HCT116 (cell line): ENCODE results near the gene ZSWIM8. TPM values are rescaled to one million over a fixed set of nuclear protein-coding genes. Genes with fewer than 3 reads are reported as not detected.

Experiments
- ATAC-seq: fragments of 200-7000 bp; cut with Tn5 transposase; 2 replicates; pipeline ENCODE4 v1.9.1; 2020; ENCODE audit warnings: mild to moderate bottlenecking, moderate library complexity
- BruUV-seq: library from RNA; stranded (reverse); fragments of 400-500 nt; replicated peaks from 2 replicates; lab custom pipeline; 2021; lab: Mats Ljungman, UMichigan
- CTCF ChIA-PET: fragments of 300-600 bp; sonication (Branson Sonifier 250); formaldehyde crosslinking; loops from one replicate; lab custom pipeline; 2021; ENCODE audit warnings: antibody characterized with exemption; lab: Charles Lee
- POLR2A ChIA-PET: fragments of 300-600, 350-600 bp; sonication (Branson Sonifier 250); formaldehyde crosslinking; loops from one replicate; lab custom pipeline; 2021; ENCODE audit warnings: antibody characterized with exemption; lab: Charles Lee
- RAD21 ChIA-PET, 2 experiments: fragments of 300-600 bp; sonication (Branson Sonifier 250); formaldehyde crosslinking; loops; one replicate each; lab custom pipeline; 2023; ENCODE audit warnings: low total read pairs in 2 of 2; ENCODE audit not compliant: uncharacterized antibody in 2 of 2, unreplicated experiment in 2 of 2, low non-redundant PET in 1 of 2; lab: Charles Lee
- DNase-seq: peaks from one replicate; pipeline ENCODE4 v3.0.0-alpha.2; 2010; ENCODE audit warnings: low read depth, low spot score
- H2AFZ ChIP-seq: fragments of 200-600 bp; shearing (Covaris generic), sonication (generic); 2 replicates; pipeline ENCODE4 v1.6.1; 2017; ENCODE audit warnings: low read depth, mixed run types, mixed read lengths, antibody characterized with exemption, low read length; ENCODE audit not compliant: poor library complexity, severe bottlenecking
- H3K27ac ChIP-seq: 2 replicates; pipeline ENCODE4 v1.5.1; 2012; ENCODE audit warnings: low read depth, low read length
- H3K27me3 ChIP-seq: fragments of 200-600 bp; sonication (generic); 2 replicates; pipeline ENCODE4 v1.6.1; 2016; ENCODE audit warnings: mixed run types, low read length, mixed read lengths; ENCODE audit not compliant: insufficient read depth
- H3K36me3 ChIP-seq, 2 experiments: fragments of 200-500 bp in 1 of 2; fragments of 200-600 bp in 1 of 2; sonication (Bioruptor generic) in 1 of 2; sonication (generic) in 1 of 2; 2 replicates each; pipeline versions ENCODE4 v1.5.1 to v1.6.1; 2014 to 2016; ENCODE audit warnings: low read length in 2 of 2, inconsistent platforms in 1 of 2, mixed read lengths in 1 of 2, mixed run types in 1 of 2; ENCODE audit not compliant: insufficient read depth in 2 of 2, control insufficient read depth in 1 of 2
- H3K4me1 ChIP-seq, 2 experiments: fragments of 200-600 bp in 1 of 2; sonication (generic) in 1 of 2; 2 replicates each; pipeline versions ENCODE4 v1.5.1 to v1.6.1; 2012 to 2017; ENCODE audit warnings: low read length in 2 of 2, inconsistent platforms in 1 of 2, mild to moderate bottlenecking in 1 of 2, mixed read lengths in 1 of 2, mixed run types in 1 of 2, moderate library complexity in 1 of 2; ENCODE audit not compliant: insufficient read depth in 2 of 2, control insufficient read depth in 1 of 2
- H3K4me2 ChIP-seq: fragments of 200-600 bp; sonication (generic); 2 replicates; pipeline ENCODE4 v1.6.1; 2017; ENCODE audit warnings: mixed run types, low read length, mixed read lengths
- H3K4me3 ChIP-seq, 2 experiments: fragments of 200-600 bp in 1 of 2; sonication (generic) in 1 of 2; replicated peaks in 1 of 2; 2 replicates each; pipeline ENCODE4 v1.5.1; 2011 to 2016; ENCODE audit warnings: low read length in 2 of 2, control low read depth in 1 of 2, low read depth in 1 of 2, mild to moderate bottlenecking in 1 of 2, mixed read lengths in 1 of 2, mixed run types in 1 of 2
- H3K79me2 ChIP-seq: fragments of 200-600 bp; sonication (generic); 2 replicates; pipeline ENCODE4 v1.6.1; 2017; ENCODE audit warnings: mild to moderate bottlenecking, mixed run types, low read length, moderate library complexity, mixed read lengths; ENCODE audit not compliant: insufficient read depth
- H3K9ac ChIP-seq: fragments of 200-600 bp; sonication (generic); 2 replicates; pipeline ENCODE4 v1.6.1; 2016; ENCODE audit warnings: low read length, mixed read lengths
- H3K9me2 ChIP-seq: fragments of 200-600 bp; sonication (generic), shearing (Covaris generic); 2 replicates; pipeline ENCODE4 v1.6.1; 2017; ENCODE audit warnings: mixed run types, mild to moderate bottlenecking, moderate library complexity; ENCODE audit not compliant: insufficient read depth
- H3K9me3 ChIP-seq, 2 experiments: fragments of 200-500 bp in 1 of 2; fragments of 200-600 bp in 1 of 2; sonication (Bioruptor generic) in 1 of 2; sonication (generic) in 1 of 2; 2 replicates each; pipeline ENCODE4 v1.6.1; 2014 to 2017; ENCODE audit warnings: low read length in 2 of 2, mixed read lengths in 2 of 2, inconsistent platforms in 1 of 2, low read depth in 1 of 2, mild to moderate bottlenecking in 1 of 2, mixed run types in 1 of 2, moderate library complexity in 1 of 2; ENCODE audit not compliant: control insufficient read depth in 1 of 2, insufficient read depth in 1 of 2
- H4K20me1 ChIP-seq: fragments of 200-600 bp; sonication (generic), shearing (Covaris generic); 2 replicates; pipeline ENCODE4 v1.6.1; 2017; ENCODE audit warnings: mixed run types, mild to moderate bottlenecking, moderate library complexity; ENCODE audit not compliant: insufficient read depth
- ATF3 ChIP-seq: IDR thresholded peaks from 2 replicates; pipeline ENCODE4 v1.6.1; 2012
- CBX3 ChIP-seq: IDR thresholded peaks from 2 replicates; pipeline ENCODE4 v1.6.1; 2012; ENCODE audit warnings: low read depth
- CEBPB ChIP-seq: IDR thresholded peaks from 2 replicates; pipeline ENCODE4 v1.6.1; 2012; ENCODE audit warnings: low read depth
- EGR1 ChIP-seq: IDR thresholded peaks from 2 replicates; pipeline ENCODE4 v1.6.1; 2012; ENCODE audit warnings: low read depth
- ELF1 ChIP-seq: IDR thresholded peaks from 2 replicates; pipeline ENCODE4 v1.6.1; 2012; ENCODE audit warnings: low read depth, borderline replicate concordance
- EZH2 ChIP-seq: fragments of 200-600 bp; sonication (generic); IDR thresholded peaks from 2 replicates; pipeline ENCODE4 v1.6.1; 2017; ENCODE audit warnings: antibody characterized with exemption, mixed run types
- EZH2phosphoT487 ChIP-seq: fragments of 200-600 bp; IDR thresholded peaks from 2 replicates; pipeline ENCODE4 v1.6.1; 2018; ENCODE audit warnings: antibody characterized with exemption, borderline replicate concordance
- FOSL1 ChIP-seq: IDR thresholded peaks from 2 replicates; pipeline ENCODE4 v1.6.1; 2012; ENCODE audit warnings: low read depth
- JUND ChIP-seq: IDR thresholded peaks from 2 replicates; pipeline ENCODE4 v1.6.1; 2012
- MAX ChIP-seq: IDR thresholded peaks from 2 replicates; pipeline ENCODE4 v1.6.1; 2012
- POLR2A ChIP-seq: IDR thresholded peaks from 2 replicates; pipeline ENCODE4 v1.7.0; 2011; ENCODE audit warnings: borderline replicate concordance; ENCODE audit not compliant: insufficient read depth, insufficient read length; ENCODE audit errors: extremely low read depth
- POLR2AphosphoS5 ChIP-seq: IDR thresholded peaks from 2 replicates; pipeline ENCODE4 v1.6.1; 2011; ENCODE audit warnings: mild to moderate bottlenecking, low read depth, low read length, moderate library complexity
- RAD21 ChIP-seq: IDR thresholded peaks from 2 replicates; pipeline ENCODE4 v1.6.1; 2012; ENCODE audit warnings: low read depth, mild to moderate bottlenecking
- SIN3A ChIP-seq: IDR thresholded peaks from 2 replicates; pipeline ENCODE4 v1.6.1; 2012; ENCODE audit warnings: low read depth
- SP1 ChIP-seq: IDR thresholded peaks from 2 replicates; pipeline ENCODE4 v1.6.1; 2012; ENCODE audit warnings: low read depth
- SRF ChIP-seq: IDR thresholded peaks from 2 replicates; pipeline ENCODE4 v1.6.1; 2012; ENCODE audit warnings: low read depth
- TCF7L2 ChIP-seq: IDR thresholded peaks from 2 replicates; pipeline ENCODE4 v1.7.0; 2011; ENCODE audit warnings: borderline replicate concordance, inconsistent platforms; ENCODE audit not compliant: insufficient read depth, insufficient read length; ENCODE audit errors: extremely low read depth
- YY1 ChIP-seq: IDR thresholded peaks from 2 replicates; pipeline ENCODE4 v1.6.1; 2011; ENCODE audit warnings: low read length, low read depth, moderate library complexity, mild to moderate bottlenecking; ENCODE audit not compliant: insufficient replicate concordance; ENCODE audit errors: extremely low read depth
- ZFX ChIP-seq: fragments of 450-650 bp; IDR thresholded peaks from 2 replicates; pipeline ENCODE4 v1.6.1; 2017
- ZNF274 ChIP-seq: fragments of 200-500 bp; sonication (Bioruptor generic); IDR thresholded peaks from 2 replicates; pipeline ENCODE4 v1.6.1; 2014; ENCODE audit warnings: mild to moderate bottlenecking, low read depth, low read length, inconsistent platforms
- intact Hi-C: fragments of 100-400 bp; cut with micrococcal nuclease; formaldehyde crosslinking; loops from 2 replicates; pipeline ENCODE4 v1.10.0; 2022
- total RNA-seq: library from RNA; stranded (reverse); gene quantifications from one replicate; pipeline ENCODE4 v1.2.1, GENCODE V29; 2021; ENCODE audit not compliant: unreplicated experiment
- TF ChIP-seq, protein P1 (sequence below): IDR thresholded peaks from 2 replicates; pipeline ENCODE4 v1.6.1; 2011; ENCODE audit warnings: mild to moderate bottlenecking, low read length, moderate library complexity; ENCODE audit not compliant: insufficient replicate concordance; ENCODE audit errors: extremely low read depth
- TF ChIP-seq, protein P2 (sequence below): IDR thresholded peaks from 2 replicates; pipeline ENCODE4 v1.6.1; 2012; ENCODE audit warnings: low read depth

Gene ZSWIM8
- total RNA-seq, 1 experiment from 2014 or later: 49.9 TPM

- ChIA-PET CTCF (interaction anchor here (1.0 kb wide), 1 partner anchor 9 kb away, joined by 3 read pairs; no protein-coding TSS in a partner anchor), RAD21 (no interaction called here), POLR2A (interaction anchor here (0.6 to 2.5 kb wide), 4 partner anchors 10 to 62 kb away, joined by 3 to 27 read pairs (median 4); a partner anchor contains a TSS)
- Histone ChIP-seq H3K79me2 (peaks cover 68% of the 10 kb centered on the region), H3K9ac (peak within 1 kb of the TSS; percentile 86), H3K4me3 (peak within 1 kb of the TSS; percentile 68 to 80), H2AFZ (no peak within 1 kb of the TSS), H3K27ac (peak within 1 kb of the TSS; percentile 71), H3K9me2 (no peaks in the 10 kb centered on the region), H4K20me1 (no peaks in the 10 kb centered on the region), H3K4me2 (peak within 1 kb of the TSS; percentile 76), H3K27me3 (no peaks in the 10 kb centered on the region), H3K4me1 (peaks cover 14 to 37% of the 10 kb centered on the region in 2 experiments), H3K9me3 (no peaks in the 10 kb centered on the region), H3K36me3 (peaks cover 8% of the 10 kb centered on the region in 2 experiments; a peak in 3 of 4 replicates)
- peak; percentile 76 for DNase-seq
- intact Hi-C loops: loop anchor here (1.0 kb wide), 1 partner anchor 10 kb away; a partner anchor contains a TSS
- BruUV-seq: no TSS peak
- ATAC-seq: peak; percentile 73
- no peak for TF ChIP-seq EGR1
- no peak for TF ChIP-seq CBX3
- TF ChIP-seq MAX: peak; percentile 77
- TF ChIP-seq, protein P1, sequence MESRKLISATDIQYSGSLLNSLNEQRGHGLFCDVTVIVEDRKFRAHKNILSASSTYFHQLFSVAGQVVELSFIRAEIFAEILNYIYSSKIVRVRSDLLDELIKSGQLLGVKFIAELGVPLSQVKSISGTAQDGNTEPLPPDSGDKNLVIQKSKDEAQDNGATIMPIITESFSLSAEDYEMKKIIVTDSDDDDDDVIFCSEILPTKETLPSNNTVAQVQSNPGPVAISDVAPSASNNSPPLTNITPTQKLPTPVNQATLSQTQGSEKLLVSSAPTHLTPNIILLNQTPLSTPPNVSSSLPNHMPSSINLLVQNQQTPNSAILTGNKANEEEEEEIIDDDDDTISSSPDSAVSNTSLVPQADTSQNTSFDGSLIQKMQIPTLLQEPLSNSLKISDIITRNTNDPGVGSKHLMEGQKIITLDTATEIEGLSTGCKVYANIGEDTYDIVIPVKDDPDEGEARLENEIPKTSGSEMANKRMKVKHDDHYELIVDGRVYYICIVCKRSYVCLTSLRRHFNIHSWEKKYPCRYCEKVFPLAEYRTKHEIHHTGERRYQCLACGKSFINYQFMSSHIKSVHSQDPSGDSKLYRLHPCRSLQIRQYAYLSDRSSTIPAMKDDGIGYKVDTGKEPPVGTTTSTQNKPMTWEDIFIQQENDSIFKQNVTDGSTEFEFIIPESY: peak; percentile 56
- TF ChIP-seq ATF3: no peak
- no peak for TF ChIP-seq ZFX
- peak; percentile 91 for TF ChIP-seq POLR2A
- TF ChIP-seq CEBPB: no peak
- no peak for TF ChIP-seq TCF7L2
- TF ChIP-seq FOSL1: no peak
- TF ChIP-seq SRF: no peak
- no peak for TF ChIP-seq EZH2
- no peak for TF ChIP-seq EZH2phosphoT487
- no peak for TF ChIP-seq ZNF274
- no peak for TF ChIP-seq RAD21
- TF ChIP-seq POLR2AphosphoS5: peak; percentile 95
- TF ChIP-seq SIN3A: peak; percentile 92
- TF ChIP-seq YY1: peak; percentile 92
- no peak for TF ChIP-seq ELF1
- no peak for TF ChIP-seq JUND
- TF ChIP-seq, protein P2, sequence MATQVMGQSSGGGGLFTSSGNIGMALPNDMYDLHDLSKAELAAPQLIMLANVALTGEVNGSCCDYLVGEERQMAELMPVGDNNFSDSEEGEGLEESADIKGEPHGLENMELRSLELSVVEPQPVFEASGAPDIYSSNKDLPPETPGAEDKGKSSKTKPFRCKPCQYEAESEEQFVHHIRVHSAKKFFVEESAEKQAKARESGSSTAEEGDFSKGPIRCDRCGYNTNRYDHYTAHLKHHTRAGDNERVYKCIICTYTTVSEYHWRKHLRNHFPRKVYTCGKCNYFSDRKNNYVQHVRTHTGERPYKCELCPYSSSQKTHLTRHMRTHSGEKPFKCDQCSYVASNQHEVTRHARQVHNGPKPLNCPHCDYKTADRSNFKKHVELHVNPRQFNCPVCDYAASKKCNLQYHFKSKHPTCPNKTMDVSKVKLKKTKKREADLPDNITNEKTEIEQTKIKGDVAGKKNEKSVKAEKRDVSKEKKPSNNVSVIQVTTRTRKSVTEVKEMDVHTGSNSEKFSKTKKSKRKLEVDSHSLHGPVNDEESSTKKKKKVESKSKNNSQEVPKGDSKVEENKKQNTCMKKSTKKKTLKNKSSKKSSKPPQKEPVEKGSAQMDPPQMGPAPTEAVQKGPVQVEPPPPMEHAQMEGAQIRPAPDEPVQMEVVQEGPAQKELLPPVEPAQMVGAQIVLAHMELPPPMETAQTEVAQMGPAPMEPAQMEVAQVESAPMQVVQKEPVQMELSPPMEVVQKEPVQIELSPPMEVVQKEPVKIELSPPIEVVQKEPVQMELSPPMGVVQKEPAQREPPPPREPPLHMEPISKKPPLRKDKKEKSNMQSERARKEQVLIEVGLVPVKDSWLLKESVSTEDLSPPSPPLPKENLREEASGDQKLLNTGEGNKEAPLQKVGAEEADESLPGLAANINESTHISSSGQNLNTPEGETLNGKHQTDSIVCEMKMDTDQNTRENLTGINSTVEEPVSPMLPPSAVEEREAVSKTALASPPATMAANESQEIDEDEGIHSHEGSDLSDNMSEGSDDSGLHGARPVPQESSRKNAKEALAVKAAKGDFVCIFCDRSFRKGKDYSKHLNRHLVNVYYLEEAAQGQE: no peak
- TF ChIP-seq SP1: no peak; the same call in 1 of the 2 replicates
These were observed 3.3 kb upstream of the ZSWIM8 start, which contains the start of gene CHCHD1 for GRCh38 chr10:73781879-73782748. Gene CHCHD1 (plus strand): TSS chr10:73782048. CDS start chr10:73782076, 28 bp downstream.
